Testis (tissue), 2 donors: Measurements from ENCODE around the gene ADGRB3.

Source experiments
- CTCF ChIP-seq, 3 experiments: fragments of 450-650 bp in 2 of 3; fragments of 200-600 bp in 1 of 3; sonication (generic) in 1 of 3; IDR thresholded peaks; one replicate each; pipeline ENCODE4 v1.5.1; 2016 to 2019; ENCODE audit warnings: antibody characterized with exemption in 3 of 3, mild to moderate bottlenecking in 2 of 3, moderate library complexity in 1 of 3
- POLR2A ChIP-seq: fragments of 450-650 bp; IDR thresholded peaks from one replicate; pipeline ENCODE4 v1.6.1; 2017; ENCODE audit warnings: antibody characterized with exemption, mild to moderate bottlenecking, moderate library complexity

GRCh38 chr6:68875403-68875802 is 240.3 kb downstream of the ADGRB3 start:
- TF ChIP-seq CTCF (IDR thresholded peaks at IDR 0.05) (no peak), POLR2A (no peak)
